ENCODE data around the gene ATG16L2.
"Not testable (repeated sequence)": the region's sequence is repeated elsewhere in the genome, so short reads cannot be mapped to it uniquely, and the experiment has no call there.

The ATG16L2 gene

GRCh38 chr11:72807021-72807693, 7.1 kb upstream of the ATG16L2 start:
- DNase-seq, result no peak

GRCh38 chr11:72807792-72808191, 6.4 kb upstream of the ATG16L2 start:
- DNase-seq, result no peak

GRCh38 chr11:72808331-72808798, 5.8 kb upstream of the ATG16L2 start:
- no peak for DNase-seq

- DNase-seq, result not testable (repeated sequence)
Measured at GRCh38 chr11:72811686-72812085, 2.5 kb upstream of the ATG16L2 start.

GRCh38 chr11:72812604-72812966, 1.6 kb upstream of the ATG16L2 start:
- no peak for DNase-seq

GRCh38 chr11:72812967-72813739, 1.1 kb upstream of the ATG16L2 start:
- DNase-seq, result peak; percentile 21

GRCh38 chr11:72813740-72814285, 398 bp upstream of the ATG16L2 start:
- DNase-seq, result peak; percentile 74

GRCh38 chr11:72815110-72815618, 953 bp downstream of the ATG16L2 start:
- no peak for DNase-seq

- DNase-seq, result no peak
Measured at GRCh38 chr11:72816404-72816990, 2.3 kb downstream of the ATG16L2 start.

- DNase-seq, result no peak
Measured at GRCh38 chr11:72817966-72818365, 3.8 kb downstream of the ATG16L2 start.

GRCh38 chr11:72818971-72819370, 4.8 kb downstream of the ATG16L2 start:
- DNase-seq, result no peak

- no peak for DNase-seq
Measured at GRCh38 chr11:72820439-72821139, 6.4 kb downstream of the ATG16L2 start.

- DNase-seq, result peak; percentile 45
Measured at GRCh38 chr11:72821221-72821919, 7.2 kb downstream of the ATG16L2 start.

- peak; percentile 93 for DNase-seq
Measured at GRCh38 chr11:72821920-72822799, 7.9 kb downstream of the ATG16L2 start.

GRCh38 chr11:72823105-72823804, 9.0 kb downstream of the ATG16L2 start:
- DNase-seq, result no peak

GRCh38 chr11:72824020-72824419, 9.8 kb downstream of the ATG16L2 start:
- no peak for DNase-seq

GRCh38 chr11:72824811-72825505, 10.7 kb downstream of the ATG16L2 start:
- no peak for DNase-seq

- DNase-seq, result no peak
Measured at GRCh38 chr11:72825661-72826060, 11.4 kb downstream of the ATG16L2 start.

GRCh38 chr11:72826191-72826941, 12.2 kb downstream of the ATG16L2 start:
- no peak for DNase-seq

Measured in NCI-H1105 (cell line).